IMR-90 (cell line): ENCODE results near the gene CUBN.

Source experiments
- BHLHE40 ChIP-seq: fragments of 150-350 bp; IDR thresholded peaks from 2 replicates; pipeline ENCODE4 v1.6.1; 2016; ENCODE audit warnings: mild to moderate bottlenecking, low read depth, low read length
- MAZ ChIP-seq: IDR thresholded peaks from 2 replicates; pipeline ENCODE4 v1.6.1; 2012; ENCODE audit warnings: low read depth, mild to moderate bottlenecking, low read length, improper control_type of control experiment, moderate library complexity, borderline replicate concordance
- MXI1 ChIP-seq: IDR thresholded peaks from 2 replicates; pipeline ENCODE4 v1.6.1; 2012; ENCODE audit warnings: low read depth, mild to moderate bottlenecking, low read length, moderate library complexity, borderline replicate concordance
- POLR2A ChIP-seq: IDR thresholded peaks from 2 replicates; pipeline ENCODE4 v1.6.1; 2012; ENCODE audit warnings: mild to moderate bottlenecking, low read depth, low read length
- RAD21 ChIP-seq: IDR thresholded peaks from 2 replicates; pipeline ENCODE4 v1.6.1; 2012; ENCODE audit warnings: low read length, improper control_type of control experiment
- SMC3 ChIP-seq: fragments of 150-350 bp; IDR thresholded peaks from 2 replicates; pipeline ENCODE4 v1.6.1; 2016; ENCODE audit warnings: low read depth, mild to moderate bottlenecking, antibody characterized with exemption, low read length, moderate library complexity
- TF ChIP-seq, protein P1 (sequence below): conservative IDR thresholded peaks from 2 replicates; pipeline ENCODE4 v1.5.1; 2012; ENCODE audit warnings: mild to moderate bottlenecking, low read depth, low read length, improper control_type of control experiment
- TF ChIP-seq, protein P2 (sequence below): fragments of 150-350 bp; IDR thresholded peaks from 2 replicates; pipeline ENCODE4 v1.6.1; 2016; ENCODE audit warnings: low read depth, mild to moderate bottlenecking, low read length, moderate library complexity, borderline replicate concordance

DNA sequence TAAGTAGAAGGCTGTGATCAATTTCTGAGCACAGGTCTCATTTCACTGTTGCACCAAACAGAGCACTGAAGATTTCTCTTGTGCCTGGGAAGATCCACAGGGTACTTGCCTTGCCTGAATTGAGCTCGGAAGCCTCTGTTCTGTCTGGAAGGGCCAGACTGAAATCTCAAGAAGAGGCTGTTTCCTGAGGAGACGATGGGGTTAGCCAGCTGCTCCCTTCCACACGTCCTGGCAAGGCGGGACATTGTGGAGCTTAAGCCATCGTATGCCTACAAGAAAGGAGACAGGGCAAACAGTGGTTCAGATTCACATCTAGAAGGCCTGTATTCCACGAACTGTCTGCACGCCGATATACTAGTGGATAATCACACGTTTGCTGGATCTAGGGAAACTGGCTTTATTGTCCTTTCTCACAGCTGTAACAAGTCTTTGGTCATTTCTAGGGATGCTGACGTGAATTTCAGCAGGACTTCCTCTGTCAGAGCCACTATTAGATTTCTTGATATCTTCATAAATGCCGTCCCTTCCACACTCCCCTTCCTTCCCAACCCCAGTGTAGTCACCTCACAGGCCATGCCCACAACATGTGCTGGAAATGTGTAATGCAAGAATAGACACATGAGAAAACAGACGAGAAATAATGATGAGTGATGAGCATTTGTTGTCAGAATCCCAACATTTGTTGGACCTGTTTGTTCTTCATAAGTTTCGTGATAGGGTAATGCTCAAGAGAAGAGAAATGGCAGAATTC, 175.2 kb downstream of the CUBN start:
- TF ChIP-seq, protein P1, sequence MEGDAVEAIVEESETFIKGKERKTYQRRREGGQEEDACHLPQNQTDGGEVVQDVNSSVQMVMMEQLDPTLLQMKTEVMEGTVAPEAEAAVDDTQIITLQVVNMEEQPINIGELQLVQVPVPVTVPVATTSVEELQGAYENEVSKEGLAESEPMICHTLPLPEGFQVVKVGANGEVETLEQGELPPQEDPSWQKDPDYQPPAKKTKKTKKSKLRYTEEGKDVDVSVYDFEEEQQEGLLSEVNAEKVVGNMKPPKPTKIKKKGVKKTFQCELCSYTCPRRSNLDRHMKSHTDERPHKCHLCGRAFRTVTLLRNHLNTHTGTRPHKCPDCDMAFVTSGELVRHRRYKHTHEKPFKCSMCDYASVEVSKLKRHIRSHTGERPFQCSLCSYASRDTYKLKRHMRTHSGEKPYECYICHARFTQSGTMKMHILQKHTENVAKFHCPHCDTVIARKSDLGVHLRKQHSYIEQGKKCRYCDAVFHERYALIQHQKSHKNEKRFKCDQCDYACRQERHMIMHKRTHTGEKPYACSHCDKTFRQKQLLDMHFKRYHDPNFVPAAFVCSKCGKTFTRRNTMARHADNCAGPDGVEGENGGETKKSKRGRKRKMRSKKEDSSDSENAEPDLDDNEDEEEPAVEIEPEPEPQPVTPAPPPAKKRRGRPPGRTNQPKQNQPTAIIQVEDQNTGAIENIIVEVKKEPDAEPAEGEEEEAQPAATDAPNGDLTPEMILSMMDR: no peak
- TF ChIP-seq, protein P2, sequence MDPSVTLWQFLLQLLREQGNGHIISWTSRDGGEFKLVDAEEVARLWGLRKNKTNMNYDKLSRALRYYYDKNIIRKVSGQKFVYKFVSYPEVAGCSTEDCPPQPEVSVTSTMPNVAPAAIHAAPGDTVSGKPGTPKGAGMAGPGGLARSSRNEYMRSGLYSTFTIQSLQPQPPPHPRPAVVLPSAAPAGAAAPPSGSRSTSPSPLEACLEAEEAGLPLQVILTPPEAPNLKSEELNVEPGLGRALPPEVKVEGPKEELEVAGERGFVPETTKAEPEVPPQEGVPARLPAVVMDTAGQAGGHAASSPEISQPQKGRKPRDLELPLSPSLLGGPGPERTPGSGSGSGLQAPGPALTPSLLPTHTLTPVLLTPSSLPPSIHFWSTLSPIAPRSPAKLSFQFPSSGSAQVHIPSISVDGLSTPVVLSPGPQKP: no peak
- TF ChIP-seq MXI1 (no peak), POLR2A (no peak), MAZ (no peak), SMC3 (no peak), RAD21 (no peak), BHLHE40 (no peak)
